HPDE6-E6E7 (cell line): ENCODE measurements around the gene BSN.
A peak's percentile ranks its signal among the peaks of the same experiment; 100 is the strongest.
"Not testable (repeated sequence)": the region's sequence is repeated elsewhere in the genome, so short reads cannot be mapped to it uniquely, and the experiment has no call there.

Experiments
- DNase-seq: peaks from one replicate; pipeline ENCODE4 v3.0.0; 2011; ENCODE audit warnings: missing footprints; ENCODE audit errors: extremely low spot score

Gene BSN

GRCh38 chr3:49695350-49696015 is 141.2 kb downstream of the BSN start:
- DNase-seq = not testable (repeated sequence)

GRCh38 chr3:49699281-49699979 is 145.2 kb downstream of the BSN start:
- no peak for DNase-seq

DNA sequence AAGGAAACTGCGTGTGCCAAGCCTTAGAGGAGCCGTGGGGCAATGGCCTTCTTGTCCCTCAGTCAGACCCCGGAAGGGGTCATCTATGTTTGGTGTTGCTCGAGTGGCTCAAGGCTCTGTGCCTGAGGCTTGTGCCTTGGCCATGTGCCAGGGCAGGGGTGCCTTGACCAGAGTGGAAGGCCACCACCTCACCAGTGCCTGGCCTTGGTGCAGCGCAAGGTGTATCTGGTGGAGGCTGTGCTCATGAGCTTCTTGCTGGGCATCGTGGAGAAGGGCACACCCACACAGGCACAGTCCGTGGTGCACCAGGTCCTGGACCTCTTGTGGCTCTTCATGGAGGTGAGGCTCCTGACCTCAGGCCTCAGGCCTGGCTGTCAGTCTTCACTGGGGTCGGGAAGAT is 145.7 kb downstream of the BSN start:
- DNase-seq = no peak

GRCh38 chr3:49700453-49701128 is 146.3 kb downstream of the BSN start:
- no peak for DNase-seq

GRCh38 chr3:49701388-49702077 is 147.3 kb downstream of the BSN start:
- DNase-seq = no peak

DNA sequence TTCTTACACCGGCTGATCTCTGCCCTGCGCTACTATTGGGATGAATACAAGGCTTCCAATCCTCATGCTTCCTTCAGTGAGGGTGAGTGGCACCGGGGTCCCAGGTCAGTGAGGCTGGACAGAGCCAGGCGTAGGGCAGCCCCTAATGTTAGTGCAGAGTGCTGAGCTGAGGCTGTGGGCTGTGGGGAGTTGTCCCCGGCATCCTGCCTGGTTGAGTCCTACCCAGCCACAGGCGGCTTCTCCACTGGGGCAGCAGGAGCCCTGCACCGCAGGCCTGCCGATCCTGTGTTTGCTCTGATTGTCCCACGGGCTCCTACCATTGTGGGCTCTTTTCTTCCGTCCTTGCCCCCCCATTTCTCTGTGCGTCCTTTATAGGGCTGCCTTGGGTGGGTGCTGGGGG is 148.4 kb downstream of the BSN start:
- DNase-seq = no peak

- DNase-seq = peak; percentile 49
Measured at GRCh38 chr3:49703443-49703927, 149.2 kb downstream of the BSN start.

DNA sequence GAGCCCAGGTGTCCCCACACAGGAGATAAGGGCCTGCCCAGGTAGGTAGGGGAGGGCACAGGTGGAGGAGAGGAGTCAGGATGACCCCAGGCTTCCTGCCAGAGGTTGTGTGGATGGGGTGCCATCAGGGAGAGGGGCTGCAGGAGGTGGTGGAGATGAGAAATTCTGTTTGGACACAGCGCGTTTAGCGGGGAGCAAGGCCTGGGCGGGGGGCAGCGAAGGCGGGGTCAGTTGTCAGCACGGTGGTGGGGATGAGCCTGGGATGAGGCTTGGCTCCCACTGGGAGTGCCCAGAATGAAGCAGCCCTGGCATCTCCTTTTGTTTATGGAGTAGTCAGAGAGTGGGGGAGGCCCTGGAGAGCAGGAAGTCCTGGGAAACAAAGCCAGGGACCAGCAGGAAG is 149.7 kb downstream of the BSN start:
- no peak for DNase-seq

GRCh38 chr3:49704629-49705028 is 150.4 kb downstream of the BSN start:
- no peak for DNase-seq

DNA sequence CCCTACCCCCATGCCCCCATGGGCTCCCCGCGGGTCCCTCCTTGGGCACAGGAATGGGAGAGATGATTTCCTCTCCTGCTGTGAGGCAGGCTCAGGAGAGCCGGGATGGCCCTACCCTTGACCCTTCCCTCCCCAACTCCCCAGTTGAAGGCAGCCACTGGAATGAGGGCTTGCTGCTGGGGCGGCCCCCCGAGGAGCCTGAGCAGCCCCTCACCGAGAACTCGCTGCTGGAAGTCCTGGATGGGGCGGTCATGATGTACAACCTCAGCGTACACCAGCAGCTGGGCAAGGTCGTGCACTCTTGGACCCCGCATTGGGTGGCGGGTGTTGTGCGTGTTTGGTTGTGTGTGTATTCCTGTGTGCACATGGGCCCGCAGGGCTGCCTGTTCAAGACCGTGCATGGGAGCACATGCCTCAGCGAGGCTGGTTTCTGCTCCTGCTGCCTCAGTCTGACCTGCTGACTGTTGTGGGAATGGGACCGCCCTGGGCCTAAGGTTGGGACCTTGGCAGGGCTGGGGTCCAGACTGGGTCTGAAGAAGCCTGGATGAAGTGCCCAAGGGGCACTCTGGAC is 151.2 kb downstream of the BSN start:
- no peak for DNase-seq

DNA sequence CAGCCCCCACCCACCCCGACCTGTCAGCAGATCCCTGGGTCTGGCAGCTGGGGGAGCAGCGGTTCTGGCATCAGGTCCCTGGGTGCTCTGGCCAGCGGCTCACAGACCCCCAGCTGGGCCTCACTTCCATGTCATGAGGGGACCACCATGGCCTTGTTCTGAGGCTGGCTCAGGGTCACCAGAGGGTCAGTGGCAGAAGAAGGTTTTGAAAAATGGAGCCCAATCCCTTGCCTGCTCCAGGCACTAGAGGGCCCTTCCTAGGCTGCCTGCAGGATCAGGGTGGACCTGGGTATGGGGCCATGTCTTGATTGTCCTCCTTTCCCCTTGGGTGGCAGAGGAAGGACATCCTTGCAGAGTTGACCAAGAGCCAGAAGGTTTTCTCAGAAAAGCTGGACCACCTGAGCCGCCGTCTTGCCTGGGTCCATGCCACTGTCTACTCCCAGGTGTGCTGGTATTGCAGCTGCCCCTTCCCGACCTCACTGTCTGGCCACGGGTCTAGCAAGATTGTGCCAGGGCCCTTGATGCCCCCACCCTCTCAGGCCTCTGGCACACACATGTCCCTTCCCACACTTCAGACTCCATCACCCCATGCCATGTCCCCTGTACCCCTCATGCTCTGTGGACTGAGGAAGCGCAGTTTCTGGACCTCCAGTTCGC is 152.3 kb downstream of the BSN start:
- no peak for DNase-seq

GRCh38 chr3:49707113-49707480 is 152.8 kb downstream of the BSN start:
- no peak for DNase-seq

DNA sequence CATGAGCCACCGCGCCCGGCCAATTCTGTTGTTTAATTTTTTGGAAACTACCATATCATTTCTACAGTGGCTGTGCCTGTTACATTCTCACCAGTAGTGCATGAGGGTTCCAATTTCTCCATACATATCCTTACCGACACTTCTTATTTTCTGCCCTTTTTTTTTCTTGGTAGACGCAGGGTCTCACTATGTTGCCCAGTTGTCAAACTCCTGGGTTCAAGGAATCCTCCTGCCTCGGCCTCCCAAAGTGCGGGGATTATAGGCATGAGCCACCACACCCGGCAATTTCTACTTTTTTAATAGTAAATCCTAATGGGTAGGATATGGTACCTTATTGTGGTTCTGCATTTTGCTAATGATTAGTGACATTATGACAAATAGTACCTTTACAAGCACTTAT is 155.6 kb downstream of the BSN start:
- no peak for DNase-seq

GRCh38 chr3:49711489-49711888 is 157.2 kb downstream of the BSN start:
- DNase-seq = no peak

- DNase-seq = no peak
Measured at GRCh38 chr3:49712166-49712565, 157.9 kb downstream of the BSN start.

- DNase-seq = no peak
Measured at GRCh38 chr3:49712631-49713317, 158.5 kb downstream of the BSN start.

- no peak for DNase-seq
Measured at GRCh38 chr3:49713336-49714105, 159.2 kb downstream of the BSN start.

DNA sequence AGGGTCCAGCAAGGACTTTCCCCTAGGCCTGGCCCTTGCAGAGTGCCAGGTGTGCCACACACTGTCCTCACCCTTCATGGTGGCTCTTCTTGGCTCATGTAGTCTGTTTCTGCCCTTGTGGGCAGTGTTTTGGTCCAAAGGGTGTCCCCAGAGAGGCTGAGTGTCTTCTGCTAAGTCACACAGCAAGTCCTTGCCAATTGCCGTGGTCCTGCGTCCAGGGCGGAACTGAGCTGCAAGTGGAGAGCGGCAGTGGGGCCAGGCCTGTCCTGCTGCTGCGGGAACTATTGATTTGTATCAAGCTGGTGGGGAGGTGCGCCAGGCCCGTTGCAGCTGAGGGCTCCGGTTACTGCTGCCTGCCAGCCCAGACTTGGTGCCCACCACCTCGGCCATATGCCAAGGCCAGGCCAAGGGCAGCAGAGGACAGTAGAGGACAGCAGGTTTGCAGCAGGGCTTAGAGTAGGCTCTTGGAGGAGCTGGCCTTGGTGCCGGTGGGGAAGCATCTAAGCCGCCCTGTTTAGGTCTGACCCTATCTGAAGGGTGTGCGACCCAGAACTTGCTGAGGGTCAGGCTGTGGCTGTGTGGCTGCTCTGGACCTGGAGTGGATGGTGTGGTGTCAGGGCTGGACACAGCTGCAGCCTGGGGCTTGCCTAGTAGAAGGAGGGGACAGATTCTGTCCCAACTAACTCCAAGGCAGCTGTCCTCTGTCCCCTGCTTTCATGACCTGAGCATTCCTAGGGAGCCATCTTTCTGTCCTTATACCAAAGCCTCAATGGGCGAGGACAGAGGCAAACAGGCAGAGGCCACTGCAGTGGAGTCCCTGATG is 160.7 kb downstream of the BSN start:
- DNase-seq = no peak

DNA sequence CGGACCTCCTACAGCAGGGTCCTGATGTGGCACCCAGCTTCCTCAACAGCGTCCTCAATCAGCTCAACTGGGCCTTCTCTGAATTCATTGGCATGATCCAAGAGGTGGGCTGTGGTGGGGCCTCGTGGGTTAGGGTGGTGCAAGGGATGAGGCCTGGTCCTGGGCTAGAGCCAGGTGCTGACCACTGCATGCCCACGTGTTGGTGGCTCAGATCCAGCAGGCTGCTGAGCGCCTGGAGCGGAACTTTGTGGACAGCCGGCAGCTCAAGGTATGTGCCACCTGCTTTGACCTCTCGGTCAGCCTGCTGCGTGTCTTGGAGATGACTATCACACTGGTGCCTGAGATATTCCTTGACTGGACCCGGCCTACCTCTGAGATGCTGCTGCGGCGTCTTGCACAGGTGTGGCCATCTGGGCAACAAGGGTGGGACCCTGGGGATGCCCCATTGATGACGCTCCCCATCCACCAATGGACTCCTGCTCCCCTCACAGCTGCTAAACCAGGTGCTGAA is 161.4 kb downstream of the BSN start:
- no peak for DNase-seq
